Stomach (tissue), 9 donors: Measurements from ENCODE around the gene GPATCH2. TPM values are rescaled to one million over a fixed set of nuclear protein-coding genes. Genes with fewer than 3 reads are reported as not detected.

ENCODE experiments used
- DNase-seq, 2 donors: peaks; one replicate each; pipeline versions ENCODE4 v3.0.0 to v3.0.0-alpha.2; 2013 to 2019
- H3K27ac ChIP-seq, 5 donors: fragments of 200-600 bp in 4 of 5; sonication (generic) in 4 of 5; one replicate each; pipeline ENCODE4 v1.5.1; 2013 to 2019; ENCODE audit warnings: mild to moderate bottlenecking in 1 of 5, moderate library complexity in 1 of 5
- H3K27me3 ChIP-seq, 3 donors: fragments of 200-600 bp; sonication (generic); one replicate each; pipeline ENCODE4 v1.5.1; 2017 to 2019; ENCODE audit warnings: mixed run types in 1 of 3
- H3K36me3 ChIP-seq, 4 donors: fragments of 200-600 bp; sonication (generic); 1 replicate in 3 of 4; 2 replicates in 1 of 4; pipeline ENCODE4 v1.5.1; 2016 to 2019
- H3K4me1 ChIP-seq, 4 donors: fragments of 200-600 bp; sonication (generic); one replicate each; pipeline ENCODE4 v1.5.1; 2016 to 2019
- H3K4me3 ChIP-seq, 4 donors: fragments of 200-600 bp; sonication (generic) in 3 of 4; one replicate each; pipeline ENCODE4 v1.5.1; 2016 to 2019; ENCODE audit warnings: mild to moderate bottlenecking in 1 of 4
- H3K9me3 ChIP-seq, 4 donors: fragments of 200-600 bp; sonication (generic); one replicate each; pipeline ENCODE4 v1.5.1; 2016 to 2019
- CTCF ChIP-seq, 7 experiments: fragments of 450-650 bp in 4 of 7; fragments of 200-600 bp in 3 of 7; sonication (generic) in 3 of 7; IDR thresholded peaks; one replicate each; pipeline ENCODE4 v1.5.1; 2016 to 2019; ENCODE audit warnings: antibody characterized with exemption in 7 of 7, control low read depth in 2 of 7, mild to moderate bottlenecking in 1 of 7
- EP300 ChIP-seq: sonication (generic); formaldehyde crosslinking; IDR thresholded peaks from one replicate; pipeline ENCODE4 v1.6.1; 2017; ENCODE audit warnings: antibody characterized with exemption
- POLR2A ChIP-seq, 4 donors: fragments of 450-650 bp; IDR thresholded peaks; one replicate each; pipeline ENCODE4 v1.6.1; 2016; ENCODE audit warnings: antibody characterized with exemption in 4 of 4, control low read depth in 2 of 4, mild to moderate bottlenecking in 1 of 4, moderate library complexity in 1 of 4
- POLR2AphosphoS5 ChIP-seq, 3 donors: sonication (generic); formaldehyde crosslinking; IDR thresholded peaks; one replicate each; pipeline ENCODE4 v1.6.1; 2016; ENCODE audit warnings: antibody characterized with exemption in 3 of 3
- WGBS, 5 donors: extraction: QIAGEN DNeasy Blood & Tissue Kit in 3 of 5; methylation state at CpG; one replicate each; pipeline versions ENCODE4 v1.1.5 to v1.1.7; 2013 to 2018; 5-methylcytosine and 5-hydroxymethylcytosine counted together
- intact Hi-C: fragments of 100-400 bp; cut with DNase I; formaldehyde crosslinking; loops from one replicate; pipeline ENCODE4 v1.15.1; 2023; ENCODE audit warnings: low total_unique reads
- polyA plus RNA-seq, 3 donors: library from polyadenylated mRNA; stranded (reverse); fragments of 200-250 nt; gene quantifications; one replicate each; pipeline ENCODE4 v1.2.3, GENCODE V29; 2013
- total RNA-seq, 5 donors: library from RNA; depleted of rRNA; stranded (reverse); fragments of >200 nt; gene quantifications; one replicate each; pipeline versions ENCODE4 v1.1.0 to v1.2.3, GENCODE V29; 2014 to 2016
- donor health status: healthy with polysubstance abuse.
- donor health status: Bipolar disorder and iron deficiency.
- donor health status: healthy.

Gene GPATCH2
- total and polyA plus RNA-seq, 8 donors: 2.4 to 42.8 (median 13.4) TPM

GRCh38 chr1:217437376-217437775 is 193.5 kb downstream of the GPATCH2 start:
- peaks cover 0 to 13% (median 8%) of the 10 kb centered on the region in 4 donors for H3K9me3 ChIP-seq
- TF ChIP-seq POLR2A (IDR thresholded peaks at IDR 0.05) (no peak), EP300 (no peak), POLR2AphosphoS5 (IDR thresholded peaks at IDR 0.05) (no peak), CTCF (IDR thresholded peaks at IDR 0.05) (no peak)
- 77 to 96% (median 90%) methylated on average over 3 of the region's 3 CpGs for WGBS, 5 donors
- no peak overlapping the region for H3K27ac ChIP-seq
- no peaks in the 10 kb centered on the region for H3K27me3 ChIP-seq
- H3K36me3 ChIP-seq: peaks cover 5 to 37% (median 17%) of the 10 kb centered on the region in 4 donors
- intact Hi-C loops: no loop called here
- no peaks in the 10 kb centered on the region for H3K4me1 ChIP-seq
- DNase-seq: no peak
- no peak overlapping the region for H3K4me3 ChIP-seq

- H3K9me3 ChIP-seq: peaks cover 0 to 13% (median 8%) of the 10 kb centered on the region in 4 donors
- DNase-seq: peak in 1 of 2 donors; percentile 6
- H3K27ac ChIP-seq: no peak overlapping the region
- 73 to 86% (median 82%) methylated on average over 4 of the region's 4 CpGs for WGBS, 5 donors
- no peak overlapping the region for H3K4me3 ChIP-seq
- TF ChIP-seq CTCF (IDR thresholded peaks at IDR 0.05): no peak
- no peak for TF ChIP-seq EP300
- no peak for TF ChIP-seq POLR2AphosphoS5 (IDR thresholded peaks at IDR 0.05)
- TF ChIP-seq POLR2A (IDR thresholded peaks at IDR 0.05): no peak
- H3K36me3 ChIP-seq: peaks cover 5 to 38% (median 27%) of the 10 kb centered on the region in 4 donors
- no peaks in the 10 kb centered on the region for H3K27me3 ChIP-seq
- intact Hi-C loops: no loop called here
- no peaks in the 10 kb centered on the region for H3K4me1 ChIP-seq
These were observed 195.7 kb downstream of the GPATCH2 start for GRCh38 chr1:217435204-217435603.

GRCh38 chr1:217433664-217434063 is 197.2 kb downstream of the GPATCH2 start:
- Histone ChIP-seq H3K36me3 (peaks cover 5 to 28% (median 26%) of the 10 kb centered on the region in 4 donors), H3K27me3 (no peaks in the 10 kb centered on the region), H3K4me1 (no peaks in the 10 kb centered on the region), H3K27ac (no peak overlapping the region), H3K4me3 (no peak overlapping the region), H3K9me3 (peaks cover 0 to under 1% (median 0%) of the 10 kb centered on the region in 4 donors)
- WGBS, 5 donors: 93 to 95% (median 93%) methylated on average over 4 of the region's 4 CpGs
- TF ChIP-seq POLR2AphosphoS5 (IDR thresholded peaks at IDR 0.05) (no peak), CTCF (IDR thresholded peaks at IDR 0.05) (no peak), EP300 (no peak)
- no peak for DNase-seq
- intact Hi-C loops: no loop called here

GRCh38 chr1:217432339-217432738 is 198.6 kb downstream of the GPATCH2 start:
- TF ChIP-seq POLR2A (IDR thresholded peaks at IDR 0.05) (no peak), CTCF (IDR thresholded peaks at IDR 0.05) (no peak), EP300 (no peak), POLR2AphosphoS5 (IDR thresholded peaks at IDR 0.05) (no peak)
- no peak for DNase-seq
- Histone ChIP-seq H3K9me3 (no peaks in the 10 kb centered on the region), H3K36me3 (peaks cover 0 to 19% (median 17%) of the 10 kb centered on the region in 4 donors), H3K4me1 (no peaks in the 10 kb centered on the region), H3K4me3 (no peak overlapping the region), H3K27me3 (no peaks in the 10 kb centered on the region), H3K27ac (no peak overlapping the region)
- intact Hi-C loops: no loop called here
